GM12891 (cell line): ENCODE results near the gene RBMXL2.
A peak's percentile ranks its signal among the peaks of the same experiment; 100 is the strongest.

Experiments used
- DNase-seq: peaks from one replicate; pipeline ENCODE4 v3.0.0; 2011; ENCODE audit warnings: low spot score; ENCODE audit not compliant: insufficient read length
- FAIRE-seq: peaks from 2 replicates; lab custom pipeline; 2011; peaks lifted over from hg19 to GRCh38; lab: Jason Lieb, UNC
- PAX5 ChIP-seq: IDR thresholded peaks from 2 replicates; pipeline ENCODE4 v1.6.1; 2011; ENCODE audit warnings: low read length, moderate library complexity, mild to moderate bottlenecking; ENCODE audit not compliant: insufficient read depth, severe bottlenecking
- POLR2A ChIP-seq: IDR thresholded peaks from 2 replicates; pipeline ENCODE4 v1.6.1; 2011; ENCODE audit warnings: low read depth, low read length, control low read depth
- POLR2AphosphoS5 ChIP-seq: IDR thresholded peaks from 2 replicates; pipeline ENCODE4 v1.6.1; 2011; ENCODE audit warnings: low read depth, low read length, control low read depth
- POU2F2 ChIP-seq: IDR thresholded peaks from 2 replicates; pipeline ENCODE4 v1.6.1; 2011; ENCODE audit warnings: low read depth, mild to moderate bottlenecking, control low read depth, low read length, moderate library complexity
- SPI1 ChIP-seq: IDR thresholded peaks from 2 replicates; pipeline ENCODE4 v1.6.1; 2011; ENCODE audit warnings: low read depth, low read length, control low read depth
- TAF1 ChIP-seq: IDR thresholded peaks from 2 replicates; pipeline ENCODE4 v1.6.1; 2011; ENCODE audit warnings: low read depth, low read length, control low read depth

Gene RBMXL2

DNA sequence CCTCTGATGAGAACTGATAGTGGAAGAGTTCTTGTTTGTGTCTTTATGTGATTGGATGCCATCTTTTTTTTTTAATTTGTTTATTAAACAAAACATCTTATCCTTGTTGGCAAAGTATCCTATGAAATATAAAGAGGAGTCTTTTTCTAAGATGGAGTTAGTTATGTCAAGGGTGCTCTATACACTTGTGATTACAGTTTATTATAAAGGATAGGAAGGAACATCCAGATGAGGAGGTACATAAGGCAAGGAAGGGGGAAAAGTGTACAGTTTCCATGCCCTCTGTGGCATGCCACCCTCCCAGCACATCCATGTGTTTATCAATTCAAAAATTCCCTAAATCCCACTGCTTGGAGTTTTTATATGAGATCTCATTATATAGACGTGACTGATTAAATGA, 7.4 kb upstream of the RBMXL2 start:
- FAIRE-seq (no peak), DNase-seq (no peak)
- TF ChIP-seq SPI1 (no peak), PAX5 (no peak), TAF1 (no peak), POLR2A (no peak), POU2F2 (no peak), POLR2AphosphoS5 (no peak)

GRCh38 chr11:7089328-7090251, 792 bp downstream of the RBMXL2 start:
- TF ChIP-seq POLR2AphosphoS5 (no peak), POU2F2 (no peak), POLR2A (no peak), SPI1 (no peak), TAF1 (no peak), PAX5 (no peak)
- no peak for DNase-seq
- no peak for FAIRE-seq

DNA sequence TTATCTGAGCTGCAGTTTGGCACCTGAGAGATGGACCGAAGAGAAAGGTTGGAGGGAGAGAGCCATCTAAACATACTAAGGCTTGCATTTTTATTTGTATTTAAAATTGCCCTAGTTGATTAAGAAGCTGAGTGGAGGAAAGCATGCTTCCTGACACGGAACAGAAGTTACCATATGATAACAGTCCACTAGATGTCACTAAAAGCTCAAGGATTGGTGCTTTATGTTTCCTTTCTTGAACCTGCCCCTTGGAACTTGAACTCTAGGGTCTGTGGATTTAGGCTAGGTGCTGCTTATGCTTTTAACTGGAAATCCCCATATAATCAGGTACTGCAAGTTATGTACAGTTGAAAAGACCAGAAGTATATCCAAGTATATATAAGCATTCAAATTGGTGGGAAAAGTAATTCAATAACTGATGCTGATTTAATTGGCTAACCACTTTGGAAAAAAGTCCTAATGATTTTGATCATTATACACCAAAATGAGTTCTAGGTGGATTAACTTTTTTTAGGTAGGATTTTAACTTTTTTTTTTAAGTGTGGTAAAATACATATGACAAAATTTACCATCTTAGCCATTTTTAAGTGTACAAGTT, 9.5 kb downstream of the RBMXL2 start:
- FAIRE-seq (peak; percentile 89), DNase-seq (peak; percentile 18)

DNA sequence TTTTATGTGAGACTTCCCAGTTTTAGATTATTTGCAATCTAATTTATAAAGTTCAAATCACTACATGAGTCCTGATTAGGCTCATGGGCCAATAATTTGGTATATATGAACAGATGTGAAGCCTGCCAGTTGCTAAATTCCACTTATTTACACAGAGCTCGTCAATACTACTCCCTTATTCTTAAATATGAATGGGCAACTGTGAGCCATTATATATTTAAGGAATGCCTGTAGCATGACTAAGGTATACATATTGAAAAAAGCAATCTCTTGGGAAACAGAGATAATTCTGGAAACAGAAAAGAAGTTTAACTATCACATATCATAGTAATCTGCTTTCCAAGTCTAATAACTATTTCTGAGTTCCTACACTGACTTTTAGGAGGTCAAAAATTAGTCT, 27.0 kb downstream of the RBMXL2 start:
- TF ChIP-seq POLR2AphosphoS5 = no peak
- TF ChIP-seq POU2F2 = no peak
- no peak for TF ChIP-seq TAF1
- no peak for TF ChIP-seq PAX5
- no peak for TF ChIP-seq SPI1
- no peak for TF ChIP-seq POLR2A
- FAIRE-seq (no peak), DNase-seq (no peak)

More for the DNA sequence above, 9.5 kb downstream of the RBMXL2 start:
- no peak for TF ChIP-seq TAF1
- TF ChIP-seq PAX5 = no peak
- no peak for TF ChIP-seq POLR2AphosphoS5
- TF ChIP-seq SPI1 = no peak
- no peak for TF ChIP-seq POU2F2
- TF ChIP-seq POLR2A = no peak

- TF ChIP-seq POLR2A (no peak), PAX5 (no peak), SPI1 (no peak), POU2F2 (no peak), POLR2AphosphoS5 (no peak), TAF1 (no peak)
- no peak for FAIRE-seq
- DNase-seq = no peak
These were observed 27.6 kb downstream of the RBMXL2 start for GRCh38 chr11:7116370-7116769.

DNA sequence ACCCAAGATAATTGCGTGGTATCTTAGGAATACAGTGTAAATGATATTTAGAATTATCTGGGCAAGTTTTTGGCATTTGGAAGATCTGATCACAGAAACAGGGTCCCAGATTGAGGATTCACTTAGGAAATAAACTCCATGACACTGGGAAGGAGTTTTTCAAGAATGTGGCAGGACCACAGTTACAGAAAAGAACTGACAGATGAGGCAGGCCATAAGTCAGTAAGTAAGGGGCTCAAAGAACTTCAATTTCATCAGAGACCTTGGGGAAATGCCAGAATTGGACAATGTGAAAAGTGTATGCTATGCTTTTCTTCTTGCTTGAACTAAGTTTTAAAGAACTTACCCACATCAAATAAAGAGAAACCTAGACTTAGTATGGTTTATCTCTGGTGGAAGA, 49.3 kb downstream of the RBMXL2 start:
- TF ChIP-seq POLR2AphosphoS5 (no peak), POU2F2 (no peak), TAF1 (no peak), PAX5 (no peak), SPI1 (no peak)
- no peak for FAIRE-seq
- DNase-seq = no peak
